ENCODE results near the gene LZTR1. TPM values are rescaled to one million over a fixed set of nuclear protein-coding genes. Genes with fewer than 3 reads are reported as not detected.

LZTR1 gene
- total and polyA plus RNA-seq, 3 donors from 2014 or later = 32.4 to 61.6 (median 61.5) TPM

DNA sequence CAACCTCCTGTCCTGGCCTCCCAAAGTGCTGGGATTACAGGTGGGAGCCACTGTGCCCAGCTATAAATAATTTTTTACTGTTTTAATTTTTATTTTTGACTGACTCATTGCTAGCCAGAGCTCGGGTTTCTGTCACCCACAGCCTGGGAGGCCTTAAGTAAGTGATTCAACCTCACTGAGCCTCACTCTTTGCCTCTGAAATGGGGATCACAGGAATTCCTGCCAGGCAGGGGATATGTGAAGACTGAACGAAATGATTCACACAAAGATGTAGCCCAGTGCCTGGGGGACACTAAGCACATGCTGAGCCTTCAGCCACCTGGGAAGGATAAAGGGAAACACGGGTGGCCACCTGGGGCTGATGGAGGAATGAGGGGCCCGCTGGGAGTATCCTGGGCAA lies 59.8 kb downstream of the LZTR1 start:
- H3K9me3 ChIP-seq = no peaks in the 10 kb centered on the region
- peaks cover 44% of the 10 kb centered on the region for H3K4me1 ChIP-seq
- H3K27me3 ChIP-seq = no peaks in the 10 kb centered on the region
- no peaks in the 10 kb centered on the region for H3K36me3 ChIP-seq (ENCODE audit: low read depth, missing control alignments)
- no peak for DNase-seq
- no peak overlapping the region for H3K27ac ChIP-seq
- no peak overlapping the region for H3K4me3 ChIP-seq
- 88% methylated on average over 4 of the region's 4 CpGs for WGBS, 2 donors
- intact Hi-C loops (cut with DNase I; ENCODE audit: low total_unique reads) = no loop called here
- TF ChIP-seq, protein P1, sequence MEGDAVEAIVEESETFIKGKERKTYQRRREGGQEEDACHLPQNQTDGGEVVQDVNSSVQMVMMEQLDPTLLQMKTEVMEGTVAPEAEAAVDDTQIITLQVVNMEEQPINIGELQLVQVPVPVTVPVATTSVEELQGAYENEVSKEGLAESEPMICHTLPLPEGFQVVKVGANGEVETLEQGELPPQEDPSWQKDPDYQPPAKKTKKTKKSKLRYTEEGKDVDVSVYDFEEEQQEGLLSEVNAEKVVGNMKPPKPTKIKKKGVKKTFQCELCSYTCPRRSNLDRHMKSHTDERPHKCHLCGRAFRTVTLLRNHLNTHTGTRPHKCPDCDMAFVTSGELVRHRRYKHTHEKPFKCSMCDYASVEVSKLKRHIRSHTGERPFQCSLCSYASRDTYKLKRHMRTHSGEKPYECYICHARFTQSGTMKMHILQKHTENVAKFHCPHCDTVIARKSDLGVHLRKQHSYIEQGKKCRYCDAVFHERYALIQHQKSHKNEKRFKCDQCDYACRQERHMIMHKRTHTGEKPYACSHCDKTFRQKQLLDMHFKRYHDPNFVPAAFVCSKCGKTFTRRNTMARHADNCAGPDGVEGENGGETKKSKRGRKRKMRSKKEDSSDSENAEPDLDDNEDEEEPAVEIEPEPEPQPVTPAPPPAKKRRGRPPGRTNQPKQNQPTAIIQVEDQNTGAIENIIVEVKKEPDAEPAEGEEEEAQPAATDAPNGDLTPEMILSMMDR (IDR thresholded peaks at IDR 0.05) = no peak
- no peak for TF ChIP-seq POLR2A (IDR thresholded peaks at IDR 0.05)

DNA sequence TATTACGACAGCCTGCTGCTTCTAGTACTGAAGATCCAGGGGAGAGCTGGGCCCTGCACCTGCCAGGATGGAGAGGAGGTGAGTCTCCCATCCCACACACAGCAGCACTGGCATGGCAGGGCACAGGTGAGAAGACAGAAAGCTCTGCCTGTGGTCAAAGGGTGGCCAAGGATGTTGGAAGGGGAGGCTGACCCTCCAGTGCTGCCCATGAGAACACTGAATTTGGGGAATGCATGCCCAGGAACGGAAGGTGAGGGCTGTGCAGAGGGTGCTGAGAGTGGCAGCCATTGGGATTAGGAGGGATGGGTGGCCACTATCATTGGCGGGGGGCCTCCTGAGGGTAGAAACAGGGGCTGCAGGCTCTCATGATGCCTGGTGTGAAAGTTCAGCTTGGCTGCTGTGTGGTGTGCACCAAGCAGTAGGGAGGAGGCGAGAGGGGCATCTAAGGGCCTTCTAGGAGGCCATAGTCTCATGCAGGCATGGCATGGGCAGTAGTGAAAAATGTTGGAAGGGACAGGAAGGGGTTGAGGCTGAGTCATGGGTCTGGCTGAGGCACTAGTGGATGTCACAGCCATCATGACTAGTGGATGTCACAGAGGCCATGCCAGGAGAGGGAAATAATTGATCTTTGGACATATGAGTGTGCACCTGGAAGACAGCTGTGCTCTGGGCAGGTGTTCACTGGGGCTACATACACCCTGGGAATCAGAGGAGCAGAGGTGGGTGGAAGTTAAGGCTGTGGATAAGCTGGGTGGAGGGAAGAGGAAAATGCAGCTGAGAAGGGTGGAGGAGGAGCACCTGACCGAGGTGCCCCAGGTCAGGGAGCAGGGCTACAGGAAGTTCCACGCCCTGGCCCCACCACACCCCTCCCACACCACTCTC lies 61.1 kb downstream of the LZTR1 start:
- H3K27me3 ChIP-seq = no peaks in the 10 kb centered on the region
- TF ChIP-seq, protein P1 (IDR thresholded peaks at IDR 0.05) = no peak
- no peak for TF ChIP-seq POLR2A (IDR thresholded peaks at IDR 0.05)
- no peak for DNase-seq
- peaks cover 31% of the 10 kb centered on the region for H3K4me1 ChIP-seq
- no peak overlapping the region for H3K27ac ChIP-seq
- H3K36me3 ChIP-seq (ENCODE audit: low read depth, missing control alignments) = no peaks in the 10 kb centered on the region
- WGBS, 2 donors = 85 to 89% methylated on average over 6 of the region's 6 CpGs
- no peaks in the 10 kb centered on the region for H3K9me3 ChIP-seq
- H3K4me3 ChIP-seq = no peak overlapping the region
- intact Hi-C loops (cut with DNase I; ENCODE audit: low total_unique reads) = no loop called here

DNA sequence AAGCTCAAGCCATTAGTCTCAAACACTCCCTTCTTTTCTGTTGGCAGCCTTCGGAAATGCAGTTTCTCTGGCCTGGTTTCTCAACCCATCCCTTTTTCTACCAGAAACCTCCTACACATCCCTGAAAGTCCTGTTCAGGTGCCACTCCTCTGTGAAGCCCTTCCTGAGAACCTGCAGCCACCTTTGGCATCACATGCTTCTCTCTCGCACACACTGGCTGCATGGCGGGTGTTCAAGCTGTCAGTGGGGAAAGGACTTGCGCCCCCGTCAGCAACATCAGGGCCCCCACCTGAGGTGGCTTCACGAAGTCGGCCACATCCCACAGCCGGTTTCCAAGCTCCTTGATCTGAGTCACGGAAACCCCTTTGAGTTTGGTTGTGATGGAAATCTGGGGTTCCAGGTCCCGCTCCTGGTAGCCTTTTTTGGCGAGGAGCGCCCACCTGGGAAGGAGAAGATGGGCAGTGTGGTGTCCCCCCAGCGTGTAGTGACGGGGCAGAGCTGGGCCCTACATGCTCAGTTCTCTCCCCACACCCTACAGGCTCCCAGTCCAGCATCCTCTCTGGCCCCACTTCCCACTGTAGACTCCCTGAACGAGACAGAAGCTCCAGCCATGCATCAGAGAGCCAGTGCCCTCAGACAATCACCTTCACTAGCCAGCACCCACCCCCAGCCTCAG lies 61.9 kb downstream of the LZTR1 start:
- DNase-seq = no peak
- WGBS, 2 donors = 85 to 89% methylated on average over 15 of the region's 15 CpGs
- TF ChIP-seq, protein P1 (IDR thresholded peaks at IDR 0.05) = no peak
- TF ChIP-seq POLR2A (IDR thresholded peaks at IDR 0.05) = no peak
- H3K4me3 ChIP-seq = no peak overlapping the region
- H3K4me1 ChIP-seq = peaks cover 23% of the 10 kb centered on the region
- no peaks in the 10 kb centered on the region for H3K9me3 ChIP-seq
- intact Hi-C loops (cut with DNase I; ENCODE audit: low total_unique reads) = no loop called here
- peak overlapping the region in 1 of 2 donors; percentile 15 for H3K27ac ChIP-seq
- no peaks in the 10 kb centered on the region for H3K36me3 ChIP-seq (ENCODE audit: low read depth, missing control alignments)
- H3K27me3 ChIP-seq = no peaks in the 10 kb centered on the region

DNA sequence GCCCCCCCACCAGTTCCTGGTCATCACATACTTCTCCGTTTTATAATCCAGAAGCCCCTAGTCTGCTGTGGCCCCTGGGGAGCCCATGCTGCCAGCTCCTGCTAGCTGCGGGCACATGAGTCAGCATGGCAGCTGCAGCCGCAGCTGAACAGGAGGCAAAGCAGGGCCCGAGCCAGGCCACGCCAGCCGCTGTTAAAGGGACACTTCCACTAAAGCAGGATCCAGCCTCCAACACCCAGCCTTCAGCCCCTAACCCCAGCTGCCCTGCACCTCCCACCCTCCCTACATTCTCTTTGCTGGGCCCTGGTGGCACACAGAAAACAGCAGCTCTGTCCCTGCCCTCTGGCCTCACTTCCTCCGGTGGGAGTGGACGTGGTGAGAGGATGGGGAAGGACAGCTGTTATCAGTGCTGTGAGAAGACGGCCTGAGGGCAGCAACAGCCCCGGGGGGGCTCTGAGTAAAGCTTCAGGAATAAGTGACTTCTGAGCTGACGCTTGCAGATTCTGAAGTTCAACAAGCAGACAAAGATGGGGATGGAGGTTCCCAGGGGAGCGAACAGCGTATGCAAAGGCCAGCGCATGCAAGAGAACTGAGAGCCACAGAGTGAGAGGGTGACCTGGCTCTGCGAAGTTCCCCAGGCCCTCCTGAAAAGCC lies 63.0 kb downstream of the LZTR1 start:
- no peak for TF ChIP-seq POLR2A (IDR thresholded peaks at IDR 0.05)
- TF ChIP-seq, protein P1 (IDR thresholded peaks at IDR 0.05) = no peak
- DNase-seq = no peak
- H3K4me3 ChIP-seq = peak overlapping the region; percentile 47 to 63
- WGBS, 2 donors = 4 to 11% methylated on average over 10 to 15 of the region's 15 CpGs
- no peaks in the 10 kb centered on the region for H3K27me3 ChIP-seq
- H3K36me3 ChIP-seq (ENCODE audit: low read depth, missing control alignments) = no peaks in the 10 kb centered on the region
- H3K9me3 ChIP-seq = no peaks in the 10 kb centered on the region
- H3K4me1 ChIP-seq = peaks cover 19% of the 10 kb centered on the region
- intact Hi-C loops (cut with DNase I; ENCODE audit: low total_unique reads) = no loop called here
- H3K27ac ChIP-seq = no peak overlapping the region

Data from testis (tissue), 3 donors.